ENCODE measurements around the gene IKBKG. TPM values are rescaled to one million over a fixed set of nuclear protein-coding genes. Genes with fewer than 3 reads are reported as not detected.

The IKBKG gene
- total RNA-seq, 2 experiments from 2014 or later = 14.3 to 34.4 TPM

- H2AFZ ChIP-seq (ENCODE audit: low read length) = no peak overlapping the region
- CTCF ChIA-PET (ENCODE audit: unreplicated experiment) = no interaction called here
- no peaks in the 10 kb centered on the region for H3K79me2 ChIP-seq (ENCODE audit: insufficient read depth, low read depth, low read length)
- peaks cover 8% of the 10 kb centered on the region; the same call in 1 of the 2 replicates for H3K36me3 ChIP-seq (ENCODE audit: insufficient read depth, low read length)
- H3K9me2 ChIP-seq (ENCODE audit: insufficient read depth, low read length) = no peaks in the 10 kb centered on the region
- no peak overlapping the region for H3K4me2 ChIP-seq (ENCODE audit: low read length)
- BruUV-seq (replicated peaks) = no TSS peak
- peaks cover 12% of the 10 kb centered on the region for H3K4me1 ChIP-seq (ENCODE audit: insufficient read depth, low read length, poor library complexity, severe bottlenecking)
- no peaks in the 10 kb centered on the region for H4K20me1 ChIP-seq (ENCODE audit: insufficient read depth, low read length)
- DNase-seq (ENCODE audit: low spot score) = no peak
- H3K4me3 ChIP-seq (ENCODE audit: low read depth, low read length, poor library complexity, severe bottlenecking) = no peak overlapping the region
- intact Hi-C loops (cut with micrococcal nuclease; ENCODE audit: unreplicated experiment) = loop anchor here (5.0 kb wide), 1 partner anchor 42 kb away; the partner anchor contains the start of gene UBL4A
- TF ChIP-seq EZH2phosphoT487 (IDR thresholded peaks at IDR 0.05; ENCODE audit: borderline replicate concordance, low read depth, low read length) (no peak), CTCF (conservative IDR thresholded peaks at IDR 0.05; ENCODE audit: low read length) (no peak)
- POLR2A ChIA-PET = interaction anchor here (0.6 kb wide), 1 partner anchor 578 kb away, joined by 3 read pairs; no protein-coding TSS in a partner anchor
- no peaks in the 10 kb centered on the region for H3K9me3 ChIP-seq (ENCODE audit: low read length)
- no peak overlapping the region for H3K27ac ChIP-seq (ENCODE audit: low read depth, low read length, poor library complexity, severe bottlenecking)
Measured at GRCh38 chrX:154529206-154529612, 18.2 kb upstream of the IKBKG start.

GRCh38 chrX:154530286-154530685 lies 17.1 kb upstream of the IKBKG start:
- no peak overlapping the region for H3K4me3 ChIP-seq (ENCODE audit: low read depth, low read length, poor library complexity, severe bottlenecking)
- H3K79me2 ChIP-seq (ENCODE audit: insufficient read depth, low read depth, low read length) = no peaks in the 10 kb centered on the region
- H3K36me3 ChIP-seq (ENCODE audit: insufficient read depth, low read length) = peaks cover 17% of the 10 kb centered on the region; the same call in 1 of the 2 replicates
- no TSS peak for BruUV-seq (replicated peaks)
- TF ChIP-seq CTCF (conservative IDR thresholded peaks at IDR 0.05; ENCODE audit: low read length) = no peak
- TF ChIP-seq EZH2phosphoT487 (IDR thresholded peaks at IDR 0.05; ENCODE audit: borderline replicate concordance, low read depth, low read length) = no peak
- H3K4me2 ChIP-seq (ENCODE audit: low read length) = no peak overlapping the region
- H3K9me2 ChIP-seq (ENCODE audit: insufficient read depth, low read length) = no peaks in the 10 kb centered on the region
- H3K4me1 ChIP-seq (ENCODE audit: insufficient read depth, low read length, poor library complexity, severe bottlenecking) = peaks cover 16% of the 10 kb centered on the region
- no peak for DNase-seq (ENCODE audit: low spot score)
- no peak overlapping the region for H2AFZ ChIP-seq (ENCODE audit: low read length)
- CTCF ChIA-PET (ENCODE audit: unreplicated experiment) = no interaction called here
- intact Hi-C loops (cut with micrococcal nuclease; ENCODE audit: unreplicated experiment) = loop anchor here (5.0 kb wide), 1 partner anchor 128 kb away; no protein-coding TSS in a partner anchor
- H3K27ac ChIP-seq (ENCODE audit: low read depth, low read length, poor library complexity, severe bottlenecking) = no peak overlapping the region
- POLR2A ChIA-PET = no interaction called here
- H4K20me1 ChIP-seq (ENCODE audit: insufficient read depth, low read length) = no peaks in the 10 kb centered on the region
- no peaks in the 10 kb centered on the region for H3K9me3 ChIP-seq (ENCODE audit: low read length)

- TF ChIP-seq CTCF (conservative IDR thresholded peaks at IDR 0.05; ENCODE audit: low read length) (no peak), EZH2phosphoT487 (IDR thresholded peaks at IDR 0.05; ENCODE audit: borderline replicate concordance, low read depth, low read length) (no peak)
- no peak overlapping the region for H3K27ac ChIP-seq (ENCODE audit: low read depth, low read length, poor library complexity, severe bottlenecking)
- H2AFZ ChIP-seq (ENCODE audit: low read length) = no peak overlapping the region
- DNase-seq (ENCODE audit: low spot score) = no peak
- ChIA-PET POLR2A (no interaction called here), CTCF (ENCODE audit: unreplicated experiment) (no interaction called here)
- H3K4me1 ChIP-seq (ENCODE audit: insufficient read depth, low read length, poor library complexity, severe bottlenecking) = peaks cover 16% of the 10 kb centered on the region
- H3K79me2 ChIP-seq (ENCODE audit: insufficient read depth, low read depth, low read length) = no peaks in the 10 kb centered on the region
- H3K4me2 ChIP-seq (ENCODE audit: low read length) = no peak overlapping the region
- H3K9me3 ChIP-seq (ENCODE audit: low read length) = no peaks in the 10 kb centered on the region
- no peaks in the 10 kb centered on the region for H4K20me1 ChIP-seq (ENCODE audit: insufficient read depth, low read length)
- no peak overlapping the region for H3K4me3 ChIP-seq (ENCODE audit: low read depth, low read length, poor library complexity, severe bottlenecking)
- no TSS peak for BruUV-seq (replicated peaks)
- peaks cover 20% of the 10 kb centered on the region; the same call in 1 of the 2 replicates for H3K36me3 ChIP-seq (ENCODE audit: insufficient read depth, low read length)
- intact Hi-C loops (cut with micrococcal nuclease; ENCODE audit: unreplicated experiment) = loop anchor here (5.0 kb wide), 1 partner anchor 129 kb away; no protein-coding TSS in a partner anchor
- no peaks in the 10 kb centered on the region for H3K9me2 ChIP-seq (ENCODE audit: insufficient read depth, low read length)
Measured at GRCh38 chrX:154531626-154532025, 15.8 kb upstream of the IKBKG start.

Data from OCI-LY7 (cell line).